GM23248 (cell line): ENCODE data around the gene KAT2B.

Experiments
- EZH2 ChIP-seq: fragments of 200-600 bp; sonication (generic); IDR thresholded peaks from 2 replicates; pipeline ENCODE4 v1.6.1; 2018; ENCODE audit warnings: antibody characterized with exemption, mild to moderate bottlenecking; ENCODE audit not compliant: insufficient read depth, poor library complexity, severe bottlenecking
- EZH2phosphoT487 ChIP-seq: fragments of 200-600 bp; sonication (generic); IDR thresholded peaks from 2 replicates; pipeline ENCODE4 v1.6.1; 2018; ENCODE audit warnings: antibody characterized with exemption, moderate library complexity, mild to moderate bottlenecking, low read depth; ENCODE audit not compliant: insufficient read depth

- TF ChIP-seq EZH2, result no peak
- TF ChIP-seq EZH2phosphoT487, result no peak
These were observed 5.2 kb upstream of the KAT2B start for GRCh38 chr3:20035019-20035418.
